Measurements from ENCODE around the gene PRKCE. TPM values are rescaled to one million over a fixed set of nuclear protein-coding genes. Genes with fewer than 3 reads are reported as not detected.

The PRKCE gene
- total RNA-seq, 1 experiment from 2014 or later = 12.1 TPM

DNA sequence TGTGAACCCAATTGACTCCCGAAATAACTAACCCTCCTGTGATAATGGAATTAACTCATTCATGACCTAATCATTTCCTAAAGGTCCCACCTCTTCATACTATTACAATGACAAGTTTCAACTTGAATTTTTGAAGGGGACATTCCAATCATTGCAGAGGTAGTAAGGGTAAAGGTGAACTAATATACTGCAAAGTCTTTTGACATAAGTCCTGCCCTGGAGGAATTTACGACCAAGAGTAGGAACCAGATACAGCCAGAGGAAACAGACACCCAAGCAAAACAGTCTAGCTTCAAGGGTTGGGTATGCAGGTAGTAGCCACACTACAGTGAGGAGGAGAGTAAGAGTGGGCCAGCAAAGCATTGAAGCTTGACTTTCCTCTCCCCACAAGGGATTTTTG lies 39.2 kb upstream of the PRKCE start:
- TF ChIP-seq, protein P1, sequence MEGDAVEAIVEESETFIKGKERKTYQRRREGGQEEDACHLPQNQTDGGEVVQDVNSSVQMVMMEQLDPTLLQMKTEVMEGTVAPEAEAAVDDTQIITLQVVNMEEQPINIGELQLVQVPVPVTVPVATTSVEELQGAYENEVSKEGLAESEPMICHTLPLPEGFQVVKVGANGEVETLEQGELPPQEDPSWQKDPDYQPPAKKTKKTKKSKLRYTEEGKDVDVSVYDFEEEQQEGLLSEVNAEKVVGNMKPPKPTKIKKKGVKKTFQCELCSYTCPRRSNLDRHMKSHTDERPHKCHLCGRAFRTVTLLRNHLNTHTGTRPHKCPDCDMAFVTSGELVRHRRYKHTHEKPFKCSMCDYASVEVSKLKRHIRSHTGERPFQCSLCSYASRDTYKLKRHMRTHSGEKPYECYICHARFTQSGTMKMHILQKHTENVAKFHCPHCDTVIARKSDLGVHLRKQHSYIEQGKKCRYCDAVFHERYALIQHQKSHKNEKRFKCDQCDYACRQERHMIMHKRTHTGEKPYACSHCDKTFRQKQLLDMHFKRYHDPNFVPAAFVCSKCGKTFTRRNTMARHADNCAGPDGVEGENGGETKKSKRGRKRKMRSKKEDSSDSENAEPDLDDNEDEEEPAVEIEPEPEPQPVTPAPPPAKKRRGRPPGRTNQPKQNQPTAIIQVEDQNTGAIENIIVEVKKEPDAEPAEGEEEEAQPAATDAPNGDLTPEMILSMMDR (IDR thresholded peaks at IDR 0.05; ENCODE audit: unreplicated experiment) = no peak
- BruUV-seq (replicated peaks) = no TSS peak
- intact Hi-C loops (cut with micrococcal nuclease) = no loop called here
- DNase-seq (ENCODE audit: unreplicated experiment) = peak; percentile 16
- Mint-ChIP-seq H3K4me1 (ENCODE audit: insufficient read depth, unreplicated experiment) (peaks cover 55% of the 10 kb centered on the region), H3K36me3 (ENCODE audit: insufficient read depth, unreplicated experiment) (no peaks in the 10 kb centered on the region), H3K9me3 (ENCODE audit: unreplicated experiment) (no peaks in the 10 kb centered on the region), H3K4me3 (ENCODE audit: unreplicated experiment) (peak overlapping the region; percentile 96), H3K27me3 (ENCODE audit: insufficient read depth, unreplicated experiment) (no peaks in the 10 kb centered on the region), H3K27ac (ENCODE audit: low read depth, unreplicated experiment) (peak overlapping the region; percentile 94)
- CTCF ChIA-PET = interaction anchor here (0.7 to 1.0 kb wide), 2 partner anchors 117 to 326 kb away, joined by 3 to 4 read pairs; no protein-coding TSS in a partner anchor
- POLR2A ChIA-PET = no interaction called here

GRCh38 chr2:45612731-45613130 lies 38.7 kb upstream of the PRKCE start:
- Mint-ChIP-seq H3K36me3 (ENCODE audit: insufficient read depth, unreplicated experiment) (no peaks in the 10 kb centered on the region), H3K4me3 (ENCODE audit: unreplicated experiment) (no peak overlapping the region), H3K4me1 (ENCODE audit: insufficient read depth, unreplicated experiment) (peaks cover 51% of the 10 kb centered on the region), H3K27me3 (ENCODE audit: insufficient read depth, unreplicated experiment) (no peaks in the 10 kb centered on the region), H3K27ac (ENCODE audit: low read depth, unreplicated experiment) (peak overlapping the region; percentile 94), H3K9me3 (ENCODE audit: unreplicated experiment) (no peaks in the 10 kb centered on the region)
- ChIA-PET POLR2A (interaction anchor here (0.8 kb wide), 1 partner anchor 380 kb away, joined by 3 read pairs; no protein-coding TSS in a partner anchor), CTCF (interaction anchor here (0.5 to 2.5 kb wide), 4 partner anchors 23 to 118 kb away, joined by 3 to 11 read pairs (median 4); no protein-coding TSS in a partner anchor)
- BruUV-seq (replicated peaks) = no TSS peak
- DNase-seq (ENCODE audit: unreplicated experiment) = peak; percentile 70
- TF ChIP-seq, protein P1 (IDR thresholded peaks at IDR 0.05; ENCODE audit: unreplicated experiment) = no peak
- intact Hi-C loops (cut with micrococcal nuclease) = no loop called here

- TF ChIP-seq, protein P1 (IDR thresholded peaks at IDR 0.05; ENCODE audit: unreplicated experiment) = no peak
- intact Hi-C loops (cut with micrococcal nuclease) = no loop called here
- DNase-seq (ENCODE audit: unreplicated experiment) = peak; percentile 31
- Mint-ChIP-seq H3K27me3 (ENCODE audit: insufficient read depth, unreplicated experiment) (no peaks in the 10 kb centered on the region), H3K36me3 (ENCODE audit: insufficient read depth, unreplicated experiment) (no peaks in the 10 kb centered on the region), H3K27ac (ENCODE audit: low read depth, unreplicated experiment) (no peak overlapping the region), H3K4me1 (ENCODE audit: insufficient read depth, unreplicated experiment) (peaks cover 37% of the 10 kb centered on the region), H3K9me3 (ENCODE audit: unreplicated experiment) (no peaks in the 10 kb centered on the region), H3K4me3 (ENCODE audit: unreplicated experiment) (no peak overlapping the region)
- ChIA-PET CTCF (interaction anchor here (0.6 to 2.5 kb wide), 6 partner anchors 12 to 633 kb away, joined by 3 to 11 read pairs (median 4); no protein-coding TSS in a partner anchor), POLR2A (interaction anchor here (1.1 to 1.9 kb wide), 3 partner anchors 29 to 1253 kb away, joined by 3 to 7 read pairs (median 3); partner anchors contain the start of genes CAMKMT and PREPL)
- no TSS peak for BruUV-seq (replicated peaks)
Observed at GRCh38 chr2:45614330-45614729, 37.1 kb upstream of the PRKCE start.

DNA sequence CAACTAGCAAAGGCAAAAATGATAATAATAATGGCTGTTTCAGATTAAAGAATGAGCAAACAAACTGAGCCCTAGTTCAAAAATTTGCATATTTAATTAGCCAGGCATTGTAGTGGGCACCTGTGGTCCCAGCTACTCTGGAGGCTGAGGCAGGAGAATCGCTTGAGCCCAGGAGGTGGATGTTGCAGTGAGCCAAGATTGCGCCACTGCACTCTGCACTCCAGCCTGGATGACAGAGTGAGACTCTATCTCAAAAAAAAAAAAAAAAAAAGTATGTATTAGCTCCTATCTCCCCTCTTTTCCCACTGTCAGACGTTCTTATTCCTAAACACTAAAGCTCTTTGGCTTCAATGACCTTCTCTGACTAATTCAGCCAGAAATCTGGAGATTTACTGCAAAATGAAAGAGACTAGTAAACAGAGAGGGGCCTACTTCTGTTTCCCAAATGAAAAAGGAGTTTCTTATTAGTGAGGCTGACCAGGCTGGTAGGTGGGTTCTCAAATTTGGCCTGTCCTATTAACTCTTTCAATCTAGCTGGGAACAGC lies 36.5 kb upstream of the PRKCE start:
- intact Hi-C loops (cut with micrococcal nuclease) = no loop called here
- BruUV-seq (replicated peaks) = no TSS peak
- no peaks in the 10 kb centered on the region for H3K27me3 Mint-ChIP-seq (ENCODE audit: insufficient read depth, unreplicated experiment)
- no peaks in the 10 kb centered on the region for H3K9me3 Mint-ChIP-seq (ENCODE audit: unreplicated experiment)
- ChIA-PET POLR2A (interaction anchor here (1.1 to 1.9 kb wide), 3 partner anchors 30 to 1254 kb away, joined by 3 to 7 read pairs (median 3); partner anchors contain the start of genes CAMKMT and PREPL), CTCF (interaction anchor here (0.6 to 2.5 kb wide), 4 partner anchors 24 to 634 kb away, joined by 3 to 11 read pairs (median 4); no protein-coding TSS in a partner anchor)
- TF ChIP-seq, protein P1 (IDR thresholded peaks at IDR 0.05; ENCODE audit: unreplicated experiment) = no peak
- H3K36me3 Mint-ChIP-seq (ENCODE audit: insufficient read depth, unreplicated experiment) = no peaks in the 10 kb centered on the region
- H3K27ac Mint-ChIP-seq (ENCODE audit: low read depth, unreplicated experiment) = no peak overlapping the region
- peaks cover 31% of the 10 kb centered on the region for H3K4me1 Mint-ChIP-seq (ENCODE audit: insufficient read depth, unreplicated experiment)
- H3K4me3 Mint-ChIP-seq (ENCODE audit: unreplicated experiment) = no peak overlapping the region
- no peak for DNase-seq (ENCODE audit: unreplicated experiment)

Data from MCF 10A (cell line).